Epithelial cell of proximal tubule (primary cell): Measurements from ENCODE around the gene TMOD3. TPM values are rescaled to one million over a fixed set of nuclear protein-coding genes. Genes with fewer than 3 reads are reported as not detected.

Source experiments
- DNase-seq: peaks from one replicate; pipeline ENCODE4 v3.0.0-alpha.2; 2011; ENCODE audit warnings: low read depth
- H3K4me3 ChIP-seq: 2 replicates; pipeline ENCODE4 v1.5.1; 2011; ENCODE audit warnings: low read depth, mild to moderate bottlenecking, low read length
- total RNA-seq: library from RNA; depleted of rRNA; stranded (reverse); fragments of >200 nt; gene quantifications from 2 replicates; pipeline ENCODE4 v1.2.3, GENCODE V29; 2015
- TF ChIP-seq, protein P1 (sequence below): conservative IDR thresholded peaks from 2 replicates; pipeline ENCODE4 v1.5.1; 2012; ENCODE audit warnings: low read depth, mild to moderate bottlenecking, low read length

The TMOD3 gene
- total RNA-seq, 1 donor from 2014 or later = 36.0 TPM

DNA sequence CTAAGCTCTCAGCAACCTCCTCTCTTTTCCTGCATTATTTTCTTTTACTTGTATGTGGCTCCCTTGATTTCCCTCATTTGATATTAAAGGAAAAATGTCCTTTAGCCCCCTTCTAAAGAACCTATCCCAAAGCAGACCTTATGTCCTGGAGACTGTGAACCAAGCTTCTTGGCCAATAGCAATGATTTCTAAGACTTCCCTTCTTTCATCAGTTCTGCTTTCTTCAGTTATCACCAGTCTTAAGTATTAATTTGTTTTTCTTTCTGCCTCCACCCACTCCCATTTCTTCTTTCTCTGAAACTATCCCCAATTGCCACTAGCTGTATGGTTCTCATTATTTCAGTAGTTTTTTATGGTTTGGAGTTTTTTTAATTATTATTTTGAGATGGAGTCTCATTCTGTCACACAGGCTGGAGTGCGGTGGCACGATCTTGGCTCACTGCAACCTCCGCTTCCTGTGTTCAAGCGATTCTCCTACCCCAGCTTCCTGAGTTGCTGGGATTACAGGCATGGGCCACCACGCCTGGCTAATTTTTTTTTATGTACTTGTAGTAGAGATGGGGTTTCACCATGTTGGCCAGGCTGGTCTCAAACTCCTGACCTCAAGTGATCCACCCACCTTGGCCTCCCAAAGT lies 12.1 kb downstream of the TMOD3 start:
- DNase-seq = no peak
- H3K4me3 ChIP-seq = no peak overlapping the region
- TF ChIP-seq, protein P1, sequence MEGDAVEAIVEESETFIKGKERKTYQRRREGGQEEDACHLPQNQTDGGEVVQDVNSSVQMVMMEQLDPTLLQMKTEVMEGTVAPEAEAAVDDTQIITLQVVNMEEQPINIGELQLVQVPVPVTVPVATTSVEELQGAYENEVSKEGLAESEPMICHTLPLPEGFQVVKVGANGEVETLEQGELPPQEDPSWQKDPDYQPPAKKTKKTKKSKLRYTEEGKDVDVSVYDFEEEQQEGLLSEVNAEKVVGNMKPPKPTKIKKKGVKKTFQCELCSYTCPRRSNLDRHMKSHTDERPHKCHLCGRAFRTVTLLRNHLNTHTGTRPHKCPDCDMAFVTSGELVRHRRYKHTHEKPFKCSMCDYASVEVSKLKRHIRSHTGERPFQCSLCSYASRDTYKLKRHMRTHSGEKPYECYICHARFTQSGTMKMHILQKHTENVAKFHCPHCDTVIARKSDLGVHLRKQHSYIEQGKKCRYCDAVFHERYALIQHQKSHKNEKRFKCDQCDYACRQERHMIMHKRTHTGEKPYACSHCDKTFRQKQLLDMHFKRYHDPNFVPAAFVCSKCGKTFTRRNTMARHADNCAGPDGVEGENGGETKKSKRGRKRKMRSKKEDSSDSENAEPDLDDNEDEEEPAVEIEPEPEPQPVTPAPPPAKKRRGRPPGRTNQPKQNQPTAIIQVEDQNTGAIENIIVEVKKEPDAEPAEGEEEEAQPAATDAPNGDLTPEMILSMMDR = no peak

DNA sequence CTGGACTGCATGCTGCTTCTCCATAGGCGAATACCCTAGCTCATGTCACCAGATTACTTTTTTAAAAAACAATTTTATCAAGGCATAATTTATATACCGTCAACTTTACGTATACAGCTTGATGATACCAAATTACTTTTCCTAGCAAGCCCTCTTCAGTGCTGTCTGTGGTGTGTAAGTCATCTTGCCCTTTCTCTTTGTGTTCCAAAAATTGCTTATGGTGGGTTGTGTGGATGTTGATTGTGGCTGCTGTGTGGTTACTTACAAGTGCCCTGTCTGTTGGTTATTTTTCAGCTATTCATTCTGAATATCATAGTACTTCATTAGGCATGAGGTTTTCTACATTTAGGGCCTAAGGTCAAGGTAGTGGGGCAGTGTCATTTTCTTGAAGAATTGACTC lies 12.8 kb downstream of the TMOD3 start:
- DNase-seq = no peak
- TF ChIP-seq, protein P1 = no peak
- no peak overlapping the region for H3K4me3 ChIP-seq

DNA sequence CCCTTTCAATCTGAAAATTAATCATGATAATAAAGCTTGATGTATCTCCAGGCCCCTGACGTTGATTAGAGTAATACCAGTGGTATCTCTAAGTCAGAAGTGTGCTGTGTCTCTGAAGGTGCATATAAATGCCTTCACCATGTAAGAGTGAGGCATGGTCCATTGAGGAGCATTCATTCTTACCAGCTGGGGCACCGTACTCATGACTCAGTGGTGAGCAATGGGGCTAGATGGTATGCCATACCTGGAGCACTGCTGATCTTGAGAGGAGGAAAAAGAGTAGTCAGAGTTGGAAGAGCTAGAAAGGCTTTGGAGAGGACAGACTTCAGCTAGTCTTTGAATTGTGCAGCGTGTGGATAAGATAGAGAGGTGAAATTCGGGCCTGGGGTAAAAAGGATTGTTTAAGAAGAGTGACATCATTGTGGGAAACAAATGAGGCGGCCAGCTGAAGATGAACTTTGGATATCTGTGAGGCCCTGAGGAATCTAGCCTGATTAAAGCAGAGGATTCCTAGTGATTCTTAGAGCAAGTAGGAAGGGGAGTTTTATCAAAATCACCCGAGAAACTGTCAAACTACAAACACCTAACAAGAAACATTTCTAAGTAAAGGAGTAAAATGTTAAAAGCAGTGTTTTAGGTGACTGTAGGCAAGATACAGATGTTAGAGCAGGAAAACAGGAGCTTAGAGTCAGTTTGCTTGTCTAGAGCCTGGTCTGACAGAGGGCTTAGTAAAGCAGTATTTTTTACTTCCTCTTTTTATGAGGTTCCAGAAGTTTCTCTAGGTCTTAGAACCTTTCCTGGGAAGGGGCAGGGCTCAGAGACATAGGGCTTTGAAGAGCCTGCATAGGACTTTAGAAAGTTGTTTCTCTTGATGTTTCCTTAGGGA lies 13.6 kb downstream of the TMOD3 start:
- no peak overlapping the region for H3K4me3 ChIP-seq
- TF ChIP-seq, protein P1 = no peak
- peak; percentile 79 for DNase-seq

DNA sequence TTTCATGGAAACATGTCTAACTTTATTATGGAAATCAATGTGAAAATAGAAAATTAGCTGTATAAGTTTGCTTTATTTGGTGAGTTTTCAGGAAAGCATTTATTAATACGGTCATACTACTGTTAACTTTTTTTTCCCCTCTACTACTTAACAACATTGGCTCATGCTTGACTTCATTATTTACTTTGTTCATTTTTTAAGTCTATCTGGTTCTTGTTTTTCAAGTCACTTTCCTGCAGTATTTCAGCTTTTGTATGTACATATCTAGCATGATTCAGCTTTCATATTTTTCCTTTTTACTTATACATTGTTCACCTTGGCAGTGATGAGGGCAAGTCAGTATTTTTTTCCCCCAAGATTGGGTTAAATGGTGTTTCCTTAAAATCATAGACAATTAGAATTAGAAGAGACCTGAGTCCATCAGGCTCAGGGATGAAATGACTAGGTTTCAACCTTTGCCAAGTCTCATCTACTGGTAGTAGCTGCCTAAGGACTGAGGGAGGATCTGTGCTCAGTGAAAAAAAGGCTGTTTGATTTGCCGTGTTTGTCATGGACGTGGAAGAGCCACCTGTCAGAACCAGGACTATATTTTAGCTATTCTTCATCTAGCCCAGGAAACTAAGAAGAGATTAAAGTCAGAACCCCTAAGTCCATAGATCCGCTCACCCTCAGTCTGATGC lies 15.4 kb downstream of the TMOD3 start:
- TF ChIP-seq, protein P1 = no peak
- H3K4me3 ChIP-seq = no peak overlapping the region
- no peak for DNase-seq

DNA sequence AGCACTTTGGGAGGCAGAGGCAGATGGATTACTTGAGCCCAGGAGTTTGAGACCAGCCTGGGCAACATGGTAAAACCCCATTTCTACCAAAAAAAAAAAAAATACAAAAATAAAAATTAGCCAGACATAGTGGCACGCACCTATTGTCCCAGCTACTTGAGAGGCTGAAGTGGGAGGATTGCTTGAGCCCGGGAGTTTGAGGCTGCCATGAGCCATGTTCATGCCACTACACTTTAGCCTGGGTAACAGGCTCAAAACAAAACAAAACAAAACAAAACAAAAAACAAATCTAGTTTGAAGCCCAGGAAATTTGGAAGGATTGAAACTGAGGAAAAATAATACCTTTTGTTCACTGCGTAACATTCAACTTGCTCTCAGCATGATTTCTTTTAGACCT lies 16.6 kb downstream of the TMOD3 start:
- H3K4me3 ChIP-seq = no peak overlapping the region
- TF ChIP-seq, protein P1 = no peak
- no peak for DNase-seq

DNA sequence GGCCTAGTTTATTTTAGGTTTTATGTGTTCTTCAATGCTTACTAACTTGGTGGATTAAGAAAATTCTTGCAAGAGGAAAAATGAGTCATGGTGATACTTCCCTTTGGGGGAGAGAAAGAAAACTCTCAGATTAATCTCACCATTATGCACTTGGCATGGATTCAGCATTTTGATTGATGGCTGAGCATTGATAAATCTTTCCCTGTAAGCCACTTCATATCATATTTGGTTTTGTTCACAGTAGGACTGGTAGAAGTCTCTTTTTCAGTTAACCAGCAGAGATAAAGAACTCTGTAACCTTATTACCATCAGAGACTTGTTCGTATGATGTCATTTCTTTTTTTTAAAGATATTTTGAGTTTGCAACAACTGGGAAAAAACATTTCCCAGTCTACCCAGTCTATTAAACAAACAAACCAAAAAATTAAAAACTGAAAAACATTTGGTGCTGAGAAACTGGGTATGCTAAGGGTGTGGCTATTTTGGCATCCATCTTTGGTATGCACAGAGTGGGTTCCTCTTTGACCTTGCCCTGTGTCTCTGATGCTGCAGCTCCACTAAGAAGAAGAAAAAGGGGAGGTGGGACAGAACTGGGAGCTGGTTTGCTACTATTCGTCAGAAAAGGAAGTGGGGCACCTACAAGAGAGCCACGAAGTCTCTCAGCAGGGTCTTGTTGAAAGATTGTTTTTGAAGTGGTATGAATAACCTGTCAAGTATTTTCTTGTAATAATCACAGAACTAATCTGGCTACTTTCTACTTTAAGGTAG lies 17.2 kb downstream of the TMOD3 start:
- TF ChIP-seq, protein P1 = no peak
- DNase-seq = no peak
- H3K4me3 ChIP-seq = no peak overlapping the region
